Astrocyte (in vitro differentiated cells and primary cell): ENCODE measurements around the gene IQCH. TPM values are rescaled to one million over a fixed set of nuclear protein-coding genes. Genes with fewer than 3 reads are reported as not detected.

ENCODE experiments used
- DNase-seq: peaks from one replicate; pipeline ENCODE4 v3.0.0-alpha.2; 2010; ENCODE audit warnings: low read depth
- FAIRE-seq: peaks from 2 replicates; lab custom pipeline; 2011; peaks lifted over from hg19 to GRCh38; lab: Jason Lieb, UNC
- H2AFZ ChIP-seq: 2 replicates; pipeline ENCODE4 v1.6.0; 2012; ENCODE audit warnings: low read depth, low read length, inconsistent platforms
- H3K27ac ChIP-seq: 2 replicates; pipeline ENCODE4 v1.5.1; 2011; ENCODE audit warnings: low read depth, low read length, inconsistent platforms
- H3K27me3 ChIP-seq: 2 replicates; pipeline ENCODE4 v1.6.0; 2011; ENCODE audit warnings: low read length, inconsistent platforms; ENCODE audit not compliant: insufficient read depth
- H3K36me3 ChIP-seq: 2 replicates; pipeline ENCODE4 v1.5.1; 2011; ENCODE audit warnings: low read length, inconsistent platforms; ENCODE audit not compliant: insufficient read depth
- H3K4me1 ChIP-seq: 2 replicates; pipeline ENCODE4 v1.5.1; 2011; ENCODE audit warnings: low read length, inconsistent platforms; ENCODE audit not compliant: insufficient read depth
- H3K4me2 ChIP-seq: 2 replicates; pipeline ENCODE4 v1.6.0; 2012; ENCODE audit warnings: low read length, inconsistent platforms
- H3K4me3 ChIP-seq: 2 replicates; pipeline ENCODE4 v1.5.1; 2011; ENCODE audit warnings: low read depth, mild to moderate bottlenecking, low read length, inconsistent platforms; ENCODE audit not compliant: insufficient read depth
- H3K79me2 ChIP-seq: 2 replicates; pipeline ENCODE4 v1.6.0; 2012; ENCODE audit warnings: mild to moderate bottlenecking, low read length, inconsistent platforms; ENCODE audit not compliant: insufficient read depth
- H3K9ac ChIP-seq: 2 replicates; pipeline ENCODE4 v1.6.0; 2012; ENCODE audit warnings: mild to moderate bottlenecking, low read length, inconsistent platforms
- H3K9me3 ChIP-seq: 2 replicates; pipeline ENCODE4 v1.5.1; 2012; ENCODE audit warnings: low read depth, mild to moderate bottlenecking, low read length, inconsistent platforms; ENCODE audit not compliant: insufficient read depth
- H4K20me1 ChIP-seq: 2 replicates; pipeline ENCODE4 v1.6.0; 2012; ENCODE audit warnings: low read length, inconsistent platforms; ENCODE audit not compliant: insufficient read depth
- H3K27ac Mint-ChIP-seq: one replicate; pipeline ENCODE4 v1.8.0; 2021; ENCODE audit warnings: mild to moderate bottlenecking, mixed read lengths; ENCODE audit not compliant: unreplicated experiment
- H3K27me3 Mint-ChIP-seq: one replicate; pipeline ENCODE4 v1.8.0; 2021; ENCODE audit warnings: low read depth, mixed read lengths; ENCODE audit not compliant: unreplicated experiment
- H3K36me3 Mint-ChIP-seq: one replicate; pipeline ENCODE4 v1.8.0; 2021; ENCODE audit warnings: low read depth, mixed read lengths; ENCODE audit not compliant: unreplicated experiment
- H3K4me1 Mint-ChIP-seq: one replicate; pipeline ENCODE4 v1.8.0; 2021; ENCODE audit warnings: low read depth, mixed read lengths; ENCODE audit not compliant: unreplicated experiment
- H3K4me3 Mint-ChIP-seq: one replicate; pipeline ENCODE4 v1.8.0; 2021; ENCODE audit warnings: mild to moderate bottlenecking, moderate library complexity, mixed read lengths; ENCODE audit not compliant: unreplicated experiment
- H3K9me3 Mint-ChIP-seq: one replicate; pipeline ENCODE4 v1.8.0; 2021; ENCODE audit warnings: mild to moderate bottlenecking, mixed read lengths; ENCODE audit not compliant: unreplicated experiment
- EZH2 ChIP-seq: IDR thresholded peaks from 2 replicates; pipeline ENCODE4 v1.6.1; 2012; ENCODE audit warnings: mild to moderate bottlenecking, low read length, inconsistent platforms; ENCODE audit not compliant: insufficient read depth
- total RNA-seq: library from RNA; stranded (reverse); gene quantifications from 2 replicates; pipeline ENCODE4 v1.2.1, GENCODE V29; 2021
- TF ChIP-seq, protein P1 (sequence below): IDR thresholded peaks from 2 replicates; pipeline ENCODE4 v1.5.1; 2011; ENCODE audit warnings: low read depth, mild to moderate bottlenecking, inconsistent platforms, low read length, moderate library complexity; ENCODE audit not compliant: insufficient read depth

IQCH gene
- total RNA-seq, 1 donor from 2014 or later = 2.7 TPM

DNA sequence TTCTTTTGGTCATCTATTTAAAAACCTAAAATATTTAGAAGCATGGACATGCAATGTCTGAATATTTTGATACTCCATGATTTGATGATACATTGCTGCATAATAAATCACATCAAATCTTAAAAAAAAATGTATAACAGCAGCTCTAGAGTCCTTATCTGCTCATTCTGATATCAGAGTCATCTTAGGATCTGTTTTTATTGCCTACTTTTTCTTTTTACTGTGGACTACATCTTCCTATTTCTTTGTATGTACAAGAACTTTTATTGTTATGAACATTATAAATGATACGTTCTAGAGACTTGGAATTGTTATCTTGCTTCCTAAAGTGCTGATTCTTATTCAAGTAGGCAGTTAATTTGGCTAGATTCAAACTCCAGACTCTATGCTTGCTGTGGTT, 72.7 kb downstream of the IQCH start:
- no peak overlapping the region for H3K4me2 ChIP-seq
- no peaks in the 10 kb centered on the region for H3K4me1 ChIP-seq
- H3K4me3 Mint-ChIP-seq = no peak overlapping the region
- H4K20me1 ChIP-seq = no peaks in the 10 kb centered on the region
- DNase-seq = no peak
- FAIRE-seq = no peak
- no peak for TF ChIP-seq EZH2
- TF ChIP-seq, protein P1, sequence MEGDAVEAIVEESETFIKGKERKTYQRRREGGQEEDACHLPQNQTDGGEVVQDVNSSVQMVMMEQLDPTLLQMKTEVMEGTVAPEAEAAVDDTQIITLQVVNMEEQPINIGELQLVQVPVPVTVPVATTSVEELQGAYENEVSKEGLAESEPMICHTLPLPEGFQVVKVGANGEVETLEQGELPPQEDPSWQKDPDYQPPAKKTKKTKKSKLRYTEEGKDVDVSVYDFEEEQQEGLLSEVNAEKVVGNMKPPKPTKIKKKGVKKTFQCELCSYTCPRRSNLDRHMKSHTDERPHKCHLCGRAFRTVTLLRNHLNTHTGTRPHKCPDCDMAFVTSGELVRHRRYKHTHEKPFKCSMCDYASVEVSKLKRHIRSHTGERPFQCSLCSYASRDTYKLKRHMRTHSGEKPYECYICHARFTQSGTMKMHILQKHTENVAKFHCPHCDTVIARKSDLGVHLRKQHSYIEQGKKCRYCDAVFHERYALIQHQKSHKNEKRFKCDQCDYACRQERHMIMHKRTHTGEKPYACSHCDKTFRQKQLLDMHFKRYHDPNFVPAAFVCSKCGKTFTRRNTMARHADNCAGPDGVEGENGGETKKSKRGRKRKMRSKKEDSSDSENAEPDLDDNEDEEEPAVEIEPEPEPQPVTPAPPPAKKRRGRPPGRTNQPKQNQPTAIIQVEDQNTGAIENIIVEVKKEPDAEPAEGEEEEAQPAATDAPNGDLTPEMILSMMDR = no peak
- H3K27me3 Mint-ChIP-seq = no peaks in the 10 kb centered on the region
- H3K9me3 Mint-ChIP-seq = peaks cover 2% of the 10 kb centered on the region
- H3K27me3 ChIP-seq = no peaks in the 10 kb centered on the region
- peaks cover 3% of the 10 kb centered on the region for H3K9me3 ChIP-seq
- H3K36me3 Mint-ChIP-seq = no peaks in the 10 kb centered on the region
- no peaks in the 10 kb centered on the region for H3K36me3 ChIP-seq
- H2AFZ ChIP-seq = no peak overlapping the region
- no peak overlapping the region for H3K27ac ChIP-seq
- H3K79me2 ChIP-seq = no peaks in the 10 kb centered on the region
- no peak overlapping the region for H3K27ac Mint-ChIP-seq
- H3K4me1 Mint-ChIP-seq = no peaks in the 10 kb centered on the region
- H3K9ac ChIP-seq = no peak overlapping the region
- H3K4me3 ChIP-seq = no peak overlapping the region

DNA sequence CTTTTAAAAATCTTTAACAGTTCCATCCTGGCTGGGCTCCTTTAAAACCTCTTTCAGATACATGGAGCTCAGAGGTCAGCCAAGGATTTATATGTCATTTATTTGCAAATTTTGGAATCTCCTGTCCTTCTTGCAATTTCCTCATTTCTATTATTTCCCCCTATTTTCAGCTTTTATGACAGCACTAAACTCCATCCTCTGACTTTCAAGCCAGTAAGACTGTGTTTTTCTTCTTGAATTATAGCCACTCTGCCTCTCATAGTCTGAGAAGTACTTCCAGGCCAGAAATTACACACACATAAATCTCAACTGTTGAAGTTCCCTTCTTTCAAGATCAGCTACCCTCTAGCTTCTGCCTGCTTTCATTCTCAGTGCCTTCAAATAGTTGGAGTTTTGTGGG, 73.2 kb downstream of the IQCH start:
- Histone ChIP-seq H3K9me3 (peaks cover 3% of the 10 kb centered on the region), H3K79me2 (no peaks in the 10 kb centered on the region), H3K36me3 (no peaks in the 10 kb centered on the region), H3K4me3 (no peak overlapping the region), H3K9ac (no peak overlapping the region), H4K20me1 (no peaks in the 10 kb centered on the region), H2AFZ (no peak overlapping the region), H3K27me3 (no peaks in the 10 kb centered on the region), H3K27ac (no peak overlapping the region), H3K4me2 (no peak overlapping the region), H3K4me1 (no peaks in the 10 kb centered on the region)
- H3K4me3 Mint-ChIP-seq = no peak overlapping the region
- peaks cover 2% of the 10 kb centered on the region for H3K9me3 Mint-ChIP-seq
- TF ChIP-seq, protein P1 = no peak
- TF ChIP-seq EZH2 = no peak
- no peak for FAIRE-seq
- no peaks in the 10 kb centered on the region for H3K27me3 Mint-ChIP-seq
- H3K36me3 Mint-ChIP-seq = no peaks in the 10 kb centered on the region
- DNase-seq = no peak
- no peak overlapping the region for H3K27ac Mint-ChIP-seq
- H3K4me1 Mint-ChIP-seq = no peaks in the 10 kb centered on the region

DNA sequence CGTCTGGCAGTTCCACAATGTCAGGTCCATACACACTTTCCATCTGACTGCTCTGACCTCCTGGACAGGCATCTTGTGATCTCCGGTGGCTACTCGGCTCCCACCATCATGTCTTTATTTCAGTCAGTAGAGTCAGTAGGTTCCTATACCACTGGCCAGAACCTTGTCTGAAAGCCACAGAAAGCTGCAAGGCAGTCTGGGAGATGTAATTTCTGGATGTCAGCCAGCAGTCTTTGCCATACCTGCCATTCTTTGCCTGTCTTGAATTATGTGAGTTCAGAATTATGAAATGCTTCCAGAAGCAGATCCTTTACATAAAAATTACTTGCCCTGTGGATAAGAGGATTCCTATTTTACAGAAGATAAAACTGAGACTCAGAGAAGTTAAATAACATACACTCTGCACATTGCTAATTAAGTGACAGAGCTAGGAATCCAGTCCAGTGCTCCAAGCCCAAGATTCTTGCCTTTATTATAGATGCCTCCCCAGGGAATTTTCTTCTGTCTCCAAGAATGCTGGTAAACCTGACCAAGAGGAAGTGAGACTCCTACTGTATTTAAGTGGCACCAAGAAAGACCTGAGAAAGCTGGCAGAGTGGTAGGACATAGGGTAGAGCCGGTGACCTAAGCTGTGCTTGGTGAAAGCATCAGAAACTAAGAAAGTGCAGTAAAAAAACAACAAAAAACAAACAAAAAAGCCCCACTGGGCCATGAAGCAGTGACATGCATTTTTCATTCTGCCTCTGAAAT, 75.6 kb downstream of the IQCH start:
- no peaks in the 10 kb centered on the region for H3K27me3 Mint-ChIP-seq
- H3K9ac ChIP-seq = no peak overlapping the region
- no peak overlapping the region for H3K4me2 ChIP-seq
- no peaks in the 10 kb centered on the region for H3K4me1 ChIP-seq
- DNase-seq = no peak
- TF ChIP-seq, protein P1 = no peak
- TF ChIP-seq EZH2 = no peak
- no peaks in the 10 kb centered on the region for H3K79me2 ChIP-seq
- no peaks in the 10 kb centered on the region for H3K36me3 ChIP-seq
- no peak overlapping the region for H3K4me3 Mint-ChIP-seq
- H3K9me3 Mint-ChIP-seq = peaks cover 2% of the 10 kb centered on the region
- no peak overlapping the region for H3K27ac ChIP-seq
- peaks cover 3% of the 10 kb centered on the region for H3K9me3 ChIP-seq
- no peaks in the 10 kb centered on the region for H3K36me3 Mint-ChIP-seq
- no peaks in the 10 kb centered on the region for H3K4me1 Mint-ChIP-seq
- no peak for FAIRE-seq
- H3K27ac Mint-ChIP-seq = no peak overlapping the region
- no peak overlapping the region for H3K4me3 ChIP-seq
- H2AFZ ChIP-seq = no peak overlapping the region
- H3K27me3 ChIP-seq = no peaks in the 10 kb centered on the region
- H4K20me1 ChIP-seq = no peaks in the 10 kb centered on the region
